Rectal smooth muscle tissue (tissue), 1 donor: ENCODE measurements around the gene TGFBR1.

Experiments used
- H3K27ac ChIP-seq: one replicate; pipeline ENCODE4 v1.7.0; 2013; ENCODE audit warnings: low read depth, low read length, inconsistent platforms
- H3K27me3 ChIP-seq: one replicate; pipeline ENCODE4 v1.7.0; 2013; ENCODE audit warnings: low read length; ENCODE audit not compliant: control insufficient read depth, insufficient read depth
- H3K36me3 ChIP-seq: one replicate; pipeline ENCODE4 v1.7.0; 2013; ENCODE audit warnings: low read length; ENCODE audit not compliant: control insufficient read depth, insufficient read depth
- H3K4me1 ChIP-seq: one replicate; pipeline ENCODE4 v1.7.0; 2013; ENCODE audit warnings: low read length; ENCODE audit not compliant: control insufficient read depth, insufficient read depth
- H3K4me3 ChIP-seq: one replicate; pipeline ENCODE4 v1.7.0; 2013; ENCODE audit warnings: low read length
- H3K9ac ChIP-seq: one replicate; pipeline ENCODE4 v1.7.0; 2013; ENCODE audit warnings: low read length

TGFBR1 gene

DNA sequence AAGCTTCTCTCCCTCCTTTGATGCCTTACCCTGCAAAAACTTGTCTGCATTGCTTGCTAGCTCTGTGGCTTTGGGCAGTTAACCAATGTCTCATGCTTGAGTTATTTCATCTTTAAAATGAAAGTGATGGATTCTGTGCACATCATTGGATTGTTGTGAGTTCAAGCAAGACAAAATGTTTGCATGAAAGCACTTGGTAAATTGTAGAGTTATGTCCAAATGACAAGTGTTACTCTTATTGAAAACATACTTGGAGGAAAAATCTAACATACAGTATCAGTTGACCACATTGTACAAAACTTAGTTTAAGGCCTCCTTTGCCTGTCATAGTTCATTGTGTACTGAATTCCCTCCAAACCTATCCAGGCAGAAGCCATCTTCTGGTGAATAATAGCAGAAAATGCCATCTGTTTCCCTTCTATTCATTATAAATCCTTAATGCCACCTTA is 30.0 kb downstream of the TGFBR1 start:
- Histone ChIP-seq H3K27ac (no peak overlapping the region), H3K4me1 (peaks cover 7% of the 10 kb centered on the region), H3K36me3 (no peaks in the 10 kb centered on the region), H3K9ac (no peak overlapping the region), H3K27me3 (no peaks in the 10 kb centered on the region), H3K4me3 (no peak overlapping the region)

DNA sequence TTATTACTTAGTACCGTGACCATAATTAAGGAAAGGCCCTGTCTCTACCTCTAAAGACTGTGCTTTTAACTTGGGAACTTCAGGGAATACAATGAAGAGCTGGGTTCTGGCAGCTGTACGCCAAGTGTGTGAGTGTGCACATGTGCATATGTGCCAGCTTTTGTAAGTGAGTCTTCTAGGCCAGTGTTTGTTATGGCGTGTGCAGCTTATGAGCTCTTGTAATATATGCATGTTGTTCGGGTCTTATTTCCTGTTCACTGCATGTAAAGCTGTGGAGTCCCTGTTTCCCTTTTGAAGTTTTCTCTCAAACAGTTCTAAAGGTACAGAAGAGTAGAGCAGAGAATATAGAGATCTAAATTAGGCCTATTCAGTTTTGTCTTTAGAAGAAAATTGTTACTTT is 30.5 kb downstream of the TGFBR1 start:
- no peak overlapping the region for H3K27ac ChIP-seq
- H3K9ac ChIP-seq = no peak overlapping the region

DNA sequence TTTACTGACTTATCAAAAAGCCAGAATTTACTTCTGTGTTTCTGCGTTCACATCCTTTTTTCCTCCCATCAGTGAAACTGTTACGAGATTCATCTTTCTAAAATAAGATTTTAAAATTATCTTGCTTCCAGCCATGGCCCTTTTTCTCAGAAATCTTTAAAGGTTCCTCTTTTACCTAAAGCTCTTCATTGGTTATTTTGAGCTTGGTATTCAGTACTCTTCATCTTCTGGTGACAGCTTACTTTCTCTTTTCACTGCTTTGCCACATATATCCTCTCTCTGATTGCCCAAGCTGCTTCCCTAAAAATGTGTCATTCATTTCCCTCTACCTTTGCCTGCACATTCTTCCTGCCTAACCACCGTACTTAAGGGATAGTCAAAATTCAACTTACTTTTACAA is 32.3 kb downstream of the TGFBR1 start:
- no peaks in the 10 kb centered on the region for H3K36me3 ChIP-seq
- H3K27me3 ChIP-seq = no peaks in the 10 kb centered on the region
- peaks cover 14% of the 10 kb centered on the region for H3K4me1 ChIP-seq
- H3K27ac ChIP-seq = no peak overlapping the region
- no peak overlapping the region for H3K4me3 ChIP-seq
- no peak overlapping the region for H3K9ac ChIP-seq

More for the DNA sequence above, 30.5 kb downstream of the TGFBR1 start:
- Histone ChIP-seq H3K4me1 (peaks cover 10% of the 10 kb centered on the region), H3K36me3 (no peaks in the 10 kb centered on the region), H3K4me3 (no peak overlapping the region), H3K27me3 (no peaks in the 10 kb centered on the region)

DNA sequence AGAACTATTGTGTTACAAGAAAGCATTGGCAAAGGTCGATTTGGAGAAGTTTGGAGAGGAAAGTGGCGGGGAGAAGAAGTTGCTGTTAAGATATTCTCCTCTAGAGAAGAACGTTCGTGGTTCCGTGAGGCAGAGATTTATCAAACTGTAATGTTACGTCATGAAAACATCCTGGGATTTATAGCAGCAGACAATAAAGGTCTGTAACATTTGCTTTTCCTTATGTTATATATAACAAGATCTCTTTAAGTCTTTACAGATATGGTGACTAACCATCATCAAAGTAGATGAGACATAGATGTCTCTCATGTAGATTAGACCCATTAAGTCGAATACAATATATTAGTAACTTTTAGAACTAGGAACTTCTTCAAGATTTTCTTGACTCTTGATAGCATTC is 33.0 kb downstream of the TGFBR1 start:
- Histone ChIP-seq H3K4me3 (no peak overlapping the region), H3K27me3 (no peaks in the 10 kb centered on the region), H3K4me1 (peaks cover 14% of the 10 kb centered on the region), H3K9ac (no peak overlapping the region), H3K36me3 (no peaks in the 10 kb centered on the region), H3K27ac (no peak overlapping the region)

DNA sequence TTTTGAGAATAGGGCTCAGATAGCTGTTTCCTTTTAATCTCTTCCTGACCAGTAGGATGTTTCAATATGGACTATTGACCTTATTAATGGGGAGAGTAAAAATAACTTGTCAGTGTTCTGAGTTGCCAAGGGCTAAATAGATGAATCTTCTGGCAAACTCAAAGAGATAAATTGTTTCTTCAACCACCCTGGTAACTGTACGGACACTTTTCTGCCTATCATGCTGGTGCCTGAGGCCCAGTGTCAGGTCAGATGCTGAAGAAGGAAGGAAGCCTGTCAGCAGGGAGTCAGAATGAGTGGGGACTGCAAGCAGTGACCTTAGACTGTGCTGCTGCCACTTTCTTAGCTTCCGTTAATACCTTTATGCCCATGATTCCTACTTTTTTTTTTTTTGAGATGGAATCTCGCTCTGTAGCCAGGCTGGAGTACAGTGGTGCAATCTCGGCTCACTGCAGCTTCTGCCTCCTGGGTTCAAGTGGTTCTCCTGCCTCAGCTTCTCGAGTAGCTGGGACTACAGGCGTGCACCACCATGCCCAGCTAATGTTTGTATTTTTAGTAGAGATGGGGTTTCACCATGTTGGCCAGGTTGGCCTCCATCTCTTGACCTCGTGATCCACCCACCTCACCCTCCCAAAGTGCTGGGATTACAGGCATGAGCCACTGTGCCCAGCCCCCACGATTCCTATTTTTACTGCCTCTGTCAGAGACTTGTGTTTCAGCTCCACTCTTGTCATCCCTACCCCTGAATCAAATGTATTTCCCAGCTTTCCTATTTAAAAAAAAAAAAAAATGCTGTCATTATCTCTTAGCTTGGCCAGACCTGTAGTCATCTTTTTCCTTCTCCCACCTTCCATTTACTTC is 33.7 kb downstream of the TGFBR1 start:
- no peaks in the 10 kb centered on the region for H3K27me3 ChIP-seq
- H3K4me1 ChIP-seq = peaks cover 14% of the 10 kb centered on the region
- no peak overlapping the region for H3K9ac ChIP-seq
- H3K27ac ChIP-seq = no peak overlapping the region
- H3K4me3 ChIP-seq = no peak overlapping the region
- H3K36me3 ChIP-seq = no peaks in the 10 kb centered on the region

DNA sequence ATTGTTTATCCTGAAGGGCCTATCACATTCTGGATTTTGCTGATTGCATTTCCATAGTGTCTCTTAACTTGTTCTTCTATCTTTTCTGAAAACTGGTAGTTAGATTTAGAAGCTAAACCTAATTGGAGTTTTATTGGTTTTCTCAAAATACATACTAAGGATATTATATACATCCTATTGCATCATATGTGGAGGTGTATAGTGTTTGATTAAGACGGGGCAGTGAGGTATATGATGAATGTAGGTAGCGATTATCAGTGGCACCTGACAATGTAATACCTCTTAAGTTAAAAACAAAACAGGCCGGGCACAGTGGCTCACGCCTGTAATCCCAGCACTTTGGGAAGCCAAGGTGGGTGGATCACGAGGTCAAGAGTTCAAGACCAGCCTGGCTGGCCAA is 35.0 kb downstream of the TGFBR1 start:
- H3K27me3 ChIP-seq = no peaks in the 10 kb centered on the region
- H3K36me3 ChIP-seq = peaks cover 3% of the 10 kb centered on the region
- no peak overlapping the region for H3K9ac ChIP-seq
- peaks cover 13% of the 10 kb centered on the region for H3K4me1 ChIP-seq
- no peak overlapping the region for H3K4me3 ChIP-seq
- H3K27ac ChIP-seq = peak overlapping the region; percentile 52

DNA sequence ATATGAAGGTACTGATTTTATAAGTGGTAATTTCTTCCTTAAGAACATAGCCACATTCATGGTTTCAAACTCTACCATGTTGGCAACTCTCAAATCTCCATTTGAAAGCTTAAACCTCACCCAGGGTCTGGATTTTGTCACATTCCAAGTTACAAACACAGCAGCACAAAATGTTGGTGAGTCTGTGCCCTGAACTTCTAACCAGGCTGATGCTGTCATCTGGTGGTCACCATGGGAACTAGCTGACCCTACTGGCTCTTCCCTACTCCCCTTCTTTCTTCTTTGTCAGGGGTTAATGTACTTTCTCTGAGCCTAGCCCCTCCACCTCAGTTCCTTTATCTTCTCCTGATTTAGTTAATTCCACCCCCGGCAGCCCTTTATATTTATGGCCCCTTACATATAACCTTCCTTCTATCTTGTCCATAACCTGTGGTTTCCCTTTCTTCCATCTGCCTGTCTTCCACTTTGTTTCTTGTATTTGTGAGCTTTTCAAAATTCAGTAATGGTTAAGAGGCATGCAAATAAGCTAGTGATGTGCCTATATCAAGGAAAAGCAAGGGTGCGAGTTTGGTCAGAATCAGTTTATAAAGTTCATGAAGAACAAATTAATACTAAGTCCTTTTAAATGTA is 35.9 kb downstream of the TGFBR1 start:
- Histone ChIP-seq H3K9ac (no peak overlapping the region), H3K27ac (peak overlapping the region; percentile 52), H3K36me3 (peaks cover 11% of the 10 kb centered on the region), H3K4me1 (peaks cover 7% of the 10 kb centered on the region), H3K4me3 (no peak overlapping the region), H3K27me3 (no peaks in the 10 kb centered on the region)

DNA sequence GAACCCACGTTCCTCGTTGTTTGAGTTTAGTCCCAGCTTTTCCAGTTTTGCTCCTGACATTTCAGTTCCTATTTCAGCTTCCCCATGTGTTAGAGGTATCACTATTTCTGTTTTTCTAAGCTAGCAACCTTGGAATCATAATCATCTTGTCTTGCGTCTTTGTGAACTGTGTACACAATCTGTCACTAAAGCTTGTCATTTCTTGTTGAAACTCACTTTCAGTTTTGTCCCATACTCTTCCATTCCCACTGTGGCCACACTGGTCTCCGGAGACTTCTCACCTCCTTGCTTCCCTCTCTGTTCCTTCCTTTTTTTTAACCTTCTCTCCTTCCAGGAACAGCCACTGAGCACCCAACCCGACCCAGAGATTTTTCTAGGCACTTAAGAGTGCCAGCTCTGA is 36.9 kb downstream of the TGFBR1 start:
- Histone ChIP-seq H3K36me3 (peaks cover 11% of the 10 kb centered on the region), H3K4me3 (no peak overlapping the region), H3K9ac (no peak overlapping the region), H3K4me1 (peaks cover 7% of the 10 kb centered on the region), H3K27me3 (no peaks in the 10 kb centered on the region), H3K27ac (peak overlapping the region; percentile 52)

DNA sequence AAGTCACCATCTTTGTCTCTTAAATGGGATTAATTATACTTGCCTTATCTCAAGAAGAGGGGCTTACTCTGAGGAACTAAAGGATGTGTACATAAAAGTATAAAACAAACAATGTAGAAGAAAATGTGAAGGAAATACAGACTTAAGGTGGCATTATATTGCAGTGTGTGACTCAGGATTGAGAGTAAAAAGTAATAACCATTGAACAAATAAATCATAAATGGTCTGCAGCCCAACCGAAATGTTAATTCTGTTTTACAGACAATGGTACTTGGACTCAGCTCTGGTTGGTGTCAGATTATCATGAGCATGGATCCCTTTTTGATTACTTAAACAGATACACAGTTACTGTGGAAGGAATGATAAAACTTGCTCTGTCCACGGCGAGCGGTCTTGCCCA is 37.4 kb downstream of the TGFBR1 start:
- Histone ChIP-seq H3K4me1 (peaks cover 7% of the 10 kb centered on the region), H3K9ac (no peak overlapping the region), H3K27ac (peak overlapping the region; percentile 52), H3K27me3 (no peaks in the 10 kb centered on the region), H3K36me3 (peaks cover 11% of the 10 kb centered on the region), H3K4me3 (no peak overlapping the region)

DNA sequence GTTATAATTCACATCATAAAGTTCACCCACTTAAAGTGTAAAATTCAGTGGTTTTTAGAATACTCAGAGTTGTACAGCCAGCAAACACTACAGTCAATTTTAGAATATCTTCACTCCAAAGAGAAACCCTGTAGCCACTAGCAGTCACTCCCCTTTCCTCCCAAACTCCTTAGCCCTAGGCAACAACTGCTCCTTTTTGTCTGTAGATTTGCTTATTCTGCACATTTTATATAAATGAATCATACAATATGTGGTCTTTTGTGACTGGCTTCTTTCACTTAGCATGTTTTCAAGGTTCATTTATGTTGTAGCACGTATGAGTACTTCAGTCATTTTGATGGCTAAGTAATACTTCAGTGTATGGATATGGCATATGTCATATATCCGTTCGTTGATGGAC is 38.7 kb downstream of the TGFBR1 start:
- Histone ChIP-seq H3K4me3 (no peak overlapping the region), H3K27me3 (no peaks in the 10 kb centered on the region), H3K27ac (no peak overlapping the region), H3K36me3 (peaks cover 16% of the 10 kb centered on the region), H3K4me1 (peaks cover 7% of the 10 kb centered on the region), H3K9ac (no peak overlapping the region)

DNA sequence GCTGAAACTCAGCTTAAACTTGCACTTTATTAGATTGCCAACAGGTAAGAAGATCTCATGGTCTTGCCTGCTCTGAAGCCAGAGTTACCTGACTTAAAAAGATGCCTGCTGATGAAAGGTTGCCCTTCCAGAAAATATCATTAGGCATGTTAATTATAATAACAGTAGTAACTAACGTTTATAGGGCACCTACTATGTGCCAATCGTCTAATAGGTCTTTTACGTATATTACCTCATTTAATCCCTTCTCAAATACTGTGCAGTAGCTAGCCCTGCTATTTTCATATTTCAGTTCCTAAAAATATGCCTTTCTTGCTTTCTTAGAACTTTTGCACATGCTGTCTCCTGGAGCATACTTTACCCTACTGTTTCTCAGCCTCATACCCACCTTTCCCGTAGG is 40.1 kb downstream of the TGFBR1 start:
- Histone ChIP-seq H3K4me1 (peaks cover 7% of the 10 kb centered on the region), H3K4me3 (no peak overlapping the region), H3K9ac (no peak overlapping the region), H3K27me3 (no peaks in the 10 kb centered on the region), H3K36me3 (peaks cover 16% of the 10 kb centered on the region), H3K27ac (no peak overlapping the region)

DNA sequence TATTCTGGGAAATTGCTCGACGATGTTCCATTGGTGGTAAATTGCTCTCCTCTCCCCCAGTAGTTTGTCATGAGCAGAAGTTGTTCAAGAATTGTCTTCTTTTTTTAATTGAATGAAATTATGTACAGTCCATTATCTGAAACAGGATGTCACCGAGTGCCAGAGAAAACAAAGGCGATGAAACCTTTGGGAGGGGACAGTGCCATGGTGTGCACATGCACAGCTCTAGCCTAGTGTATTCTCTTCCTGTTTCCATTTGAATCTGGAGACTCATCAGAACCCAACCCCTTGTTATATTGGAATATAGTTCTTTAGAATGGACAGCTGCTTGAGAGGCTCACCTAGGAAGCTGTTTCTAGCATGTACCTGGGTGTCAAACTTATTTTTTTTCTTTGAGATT is 41.7 kb downstream of the TGFBR1 start:
- no peak overlapping the region for H3K27ac ChIP-seq
- no peak overlapping the region for H3K9ac ChIP-seq
- no peaks in the 10 kb centered on the region for H3K4me1 ChIP-seq
- H3K27me3 ChIP-seq = no peaks in the 10 kb centered on the region
- no peak overlapping the region for H3K4me3 ChIP-seq
- H3K36me3 ChIP-seq = peaks cover 16% of the 10 kb centered on the region

DNA sequence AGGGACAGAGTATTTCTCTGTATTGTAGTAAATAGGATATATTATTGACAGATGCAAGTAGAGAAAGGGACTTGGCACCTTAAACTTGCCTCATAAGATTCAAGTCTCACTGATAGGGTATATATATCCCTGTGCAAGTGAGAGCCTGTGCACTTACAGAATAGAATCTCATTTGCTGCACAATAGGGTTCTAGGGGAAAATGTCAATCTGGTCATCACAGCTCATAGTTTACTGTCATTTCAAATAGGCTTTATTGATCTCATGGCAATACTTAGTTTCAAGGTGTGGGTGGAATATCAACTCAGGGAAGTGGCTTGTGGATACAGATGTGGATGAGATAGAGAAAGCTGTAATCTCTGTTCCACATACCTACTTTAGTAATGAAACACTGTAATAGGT is 42.3 kb downstream of the TGFBR1 start:
- no peaks in the 10 kb centered on the region for H3K4me1 ChIP-seq
- no peak overlapping the region for H3K9ac ChIP-seq
- H3K27me3 ChIP-seq = no peaks in the 10 kb centered on the region
- H3K36me3 ChIP-seq = peaks cover 20% of the 10 kb centered on the region
- H3K27ac ChIP-seq = no peak overlapping the region
- no peak overlapping the region for H3K4me3 ChIP-seq
